GM18873 (cell line): Measurements from ENCODE around the gene PPFIA1.
"Not testable (repeated sequence)": the region's sequence is repeated elsewhere in the genome, so short reads cannot be mapped to it uniquely, and the experiment has no call there.

Experiments
- ATAC-seq: cut with Tn5 transposase; IDR thresholded peaks from one replicate; pipeline ENCODE4 v1.9.1; 2021; ENCODE audit warnings: mild to moderate bottlenecking, moderate library complexity, moderate number of reproducible peaks; ENCODE audit not compliant: unreplicated experiment, low FRiP score

Gene PPFIA1

DNA sequence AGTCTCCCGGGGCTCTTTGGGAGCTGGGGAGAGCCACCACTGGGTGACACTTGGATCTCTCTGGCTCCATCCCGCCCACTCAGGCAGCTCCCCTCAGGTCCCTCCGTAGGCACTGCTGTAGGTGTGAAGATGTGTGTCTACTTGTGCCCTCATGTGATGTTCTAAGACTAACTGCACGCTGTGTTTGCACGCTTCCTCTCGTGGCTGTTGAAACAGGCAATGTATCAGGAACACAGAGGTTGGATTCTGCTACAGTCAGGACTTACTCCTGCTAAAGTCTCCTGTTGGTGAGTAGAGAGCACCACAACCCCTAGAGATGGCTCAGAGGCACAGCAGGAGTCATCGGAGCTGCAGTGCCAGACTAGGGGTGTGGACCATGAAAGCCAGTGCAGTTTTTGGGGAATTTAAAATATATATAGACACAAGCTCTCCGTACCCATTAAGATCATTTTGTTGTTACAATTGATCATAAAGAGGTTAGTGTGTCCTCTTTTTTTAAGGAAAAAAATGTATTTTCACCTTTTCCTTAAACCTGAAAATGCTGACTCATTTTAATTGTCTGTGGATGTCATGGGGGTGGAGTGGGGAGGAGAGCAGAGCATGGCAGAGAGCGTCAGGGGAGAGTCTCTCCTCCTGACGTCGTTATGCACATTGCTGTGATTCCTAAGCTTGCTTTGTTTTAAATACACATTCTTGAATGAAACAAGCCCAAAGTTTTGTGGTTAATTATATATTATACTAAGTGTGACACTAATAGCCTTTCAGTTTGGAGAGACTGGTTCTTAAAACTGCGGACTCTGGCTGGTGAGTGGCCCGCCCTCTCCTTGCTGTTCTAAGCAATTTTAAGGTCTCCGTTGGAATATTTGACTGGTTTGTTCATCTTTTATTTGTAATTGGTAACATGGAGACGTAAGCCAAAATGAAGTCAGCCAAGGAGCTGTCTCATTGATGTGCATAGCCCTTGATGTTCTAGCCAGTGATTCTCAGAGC lies 111.7 kb downstream of the PPFIA1 start:
- ATAC-seq, result no peak

DNA sequence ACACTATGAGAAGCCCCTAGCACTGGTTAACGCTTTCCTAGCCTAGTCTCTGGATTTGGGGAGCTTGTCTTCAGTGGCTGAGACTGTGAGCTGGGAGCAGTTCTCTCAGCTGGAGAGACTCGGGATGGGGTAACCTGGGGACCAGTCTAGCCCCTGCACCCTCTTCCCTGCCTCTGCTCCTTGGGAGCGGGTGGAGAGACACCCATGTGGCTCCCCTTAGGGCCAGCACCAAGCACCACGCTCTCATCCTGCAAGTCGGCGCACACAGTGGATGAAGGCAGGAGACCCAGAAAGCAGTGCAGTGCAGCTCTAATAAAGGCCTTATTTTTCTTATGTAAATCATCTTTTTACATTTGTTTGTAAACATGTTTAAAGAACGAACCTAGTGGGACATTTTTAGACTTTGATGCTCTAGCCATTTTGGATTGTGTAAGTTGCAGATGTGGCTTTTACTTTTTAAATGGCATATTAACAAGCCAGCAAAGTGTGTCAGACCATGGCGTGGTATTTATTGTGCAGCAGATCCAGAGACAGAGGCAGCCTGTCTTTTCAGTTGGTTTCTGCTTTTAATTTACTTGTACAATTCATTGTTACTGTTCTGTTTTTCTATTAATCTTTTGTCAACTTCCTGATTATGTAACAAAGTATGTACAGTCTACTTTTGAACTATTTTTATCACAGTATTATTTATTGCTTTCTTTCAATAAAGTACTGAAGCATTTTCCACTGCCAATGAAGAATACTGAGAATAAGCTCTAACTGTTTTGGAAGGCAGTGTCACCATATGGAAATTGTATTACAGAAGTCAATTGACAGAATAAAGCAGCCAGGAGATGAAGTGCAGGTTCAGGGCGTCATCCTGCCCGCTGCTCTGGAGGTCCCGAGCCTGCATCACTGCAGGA lies 113.4 kb downstream of the PPFIA1 start:
- no peak for ATAC-seq

DNA sequence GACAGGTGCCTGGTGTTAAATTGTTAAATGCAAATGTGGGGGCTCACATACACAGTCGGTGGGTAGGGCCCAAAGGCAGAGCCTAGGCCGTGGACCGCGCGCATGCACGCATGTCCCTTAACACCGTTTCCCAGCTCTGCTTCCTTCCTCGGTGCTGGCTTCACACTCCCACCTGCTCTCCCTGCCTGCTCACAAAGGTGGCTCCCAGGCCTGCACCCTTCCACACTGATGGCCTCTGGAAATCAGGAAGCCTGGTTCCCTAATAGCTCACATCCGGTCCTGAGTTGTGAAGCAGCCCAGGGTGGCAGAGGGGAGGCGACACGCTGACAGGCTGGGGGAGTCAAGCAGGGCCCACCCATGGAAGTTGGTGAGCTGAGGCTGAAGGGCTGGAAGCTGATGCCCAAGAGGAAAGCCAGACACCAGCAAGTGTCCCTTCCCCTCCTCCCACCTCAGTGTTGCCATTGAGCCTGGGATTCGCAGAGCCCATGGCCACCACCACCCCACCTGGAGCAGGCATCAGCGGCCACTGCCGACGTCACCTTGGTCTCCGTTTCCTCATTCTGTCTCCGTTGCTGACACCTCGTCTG lies 114.2 kb downstream of the PPFIA1 start:
- ATAC-seq, result no peak

DNA sequence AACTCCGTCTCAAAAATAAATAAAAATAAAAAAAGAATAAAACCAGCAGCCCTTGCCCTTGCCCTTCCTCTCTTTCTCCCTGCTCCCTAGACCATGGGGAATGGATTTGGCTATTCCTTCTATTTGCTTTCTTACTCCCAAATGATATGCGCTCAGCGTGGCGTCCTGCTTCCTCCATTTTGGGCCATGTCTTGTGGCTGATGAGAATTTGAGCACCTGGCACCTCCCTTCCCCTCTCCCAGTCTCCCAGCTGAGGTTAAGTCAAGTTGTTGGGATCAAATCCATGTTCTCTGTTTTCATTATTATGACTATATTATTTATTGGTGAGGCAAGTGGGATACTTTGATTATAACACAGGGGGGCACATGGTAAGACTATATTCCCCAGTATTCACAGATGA lies 117.1 kb downstream of the PPFIA1 start:
- ATAC-seq, result no peak

DNA sequence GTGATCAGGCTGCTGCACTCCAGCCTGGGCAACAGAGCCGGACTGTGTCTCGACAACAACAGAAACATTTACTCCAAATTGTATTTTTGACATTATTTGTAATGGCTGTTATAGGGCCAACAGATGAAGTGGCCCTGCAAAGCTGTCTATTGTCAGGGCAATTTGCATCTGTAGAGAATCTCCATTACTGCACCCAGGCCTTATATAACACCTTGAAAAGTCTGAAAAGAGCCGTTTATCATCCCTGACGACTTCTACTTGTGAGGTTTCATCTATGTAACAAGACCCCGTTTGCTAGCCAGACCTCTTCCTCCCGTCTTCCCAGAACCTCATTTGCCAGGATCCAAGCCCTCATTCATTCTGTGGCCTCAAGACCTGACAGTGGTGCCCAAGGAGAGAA lies 118.7 kb downstream of the PPFIA1 start:
- no peak for ATAC-seq

DNA sequence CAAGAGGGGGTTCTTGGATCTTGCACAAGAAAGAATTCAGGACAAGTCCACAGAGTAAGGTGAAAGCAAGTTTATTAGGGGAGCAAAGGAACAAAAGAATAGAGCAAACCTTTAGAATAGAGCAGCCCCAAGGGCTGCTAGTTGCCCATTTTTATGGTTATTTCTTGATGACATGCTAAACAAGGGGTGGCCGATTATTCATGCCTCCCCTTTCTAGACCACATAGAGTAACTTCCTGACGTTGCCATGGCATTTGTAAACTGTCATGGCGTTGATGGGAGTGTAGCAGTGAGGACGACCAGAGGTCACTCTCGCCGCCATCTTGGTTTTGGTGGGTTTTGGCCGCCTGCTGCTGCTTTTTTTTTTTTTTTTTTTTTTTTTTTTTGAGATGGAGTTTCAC lies 120.4 kb downstream of the PPFIA1 start:
- ATAC-seq, result not testable (repeated sequence)

DNA sequence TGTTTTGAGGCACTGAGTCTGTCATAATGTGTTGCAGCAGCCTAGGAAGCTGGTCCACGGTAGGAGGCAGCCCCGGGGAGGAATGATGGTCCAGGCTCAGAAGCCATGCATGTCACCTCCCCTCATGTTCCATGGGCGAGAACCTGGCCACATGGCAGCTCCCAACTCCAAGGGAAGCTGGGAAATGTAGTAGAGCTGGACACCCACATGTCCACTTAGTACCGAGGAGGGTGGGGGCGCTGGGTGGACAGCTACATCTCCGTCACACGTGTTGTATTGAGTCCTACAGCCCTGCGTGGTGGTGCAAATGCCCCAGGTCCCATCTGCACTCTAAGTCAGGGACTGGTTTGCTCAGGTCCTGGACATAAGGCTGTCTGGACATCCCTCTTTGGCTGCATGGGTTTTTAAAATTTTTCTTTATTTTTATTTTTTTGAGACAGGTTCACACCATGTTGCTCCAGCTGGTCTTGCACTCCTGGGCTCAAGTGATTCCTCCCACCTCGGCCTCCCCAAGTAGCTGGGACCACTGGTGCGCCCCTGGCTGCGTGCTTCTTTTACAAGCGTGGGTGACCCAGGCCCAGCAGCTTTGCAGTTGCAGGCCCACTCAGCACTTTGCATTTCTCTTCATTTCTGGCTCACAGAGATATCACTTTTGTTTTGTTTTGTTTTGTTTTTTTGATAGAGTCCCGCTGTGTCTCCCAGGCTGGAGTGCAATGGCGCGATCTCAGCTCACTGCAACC lies 123.9 kb downstream of the PPFIA1 start:
- ATAC-seq, result no peak

DNA sequence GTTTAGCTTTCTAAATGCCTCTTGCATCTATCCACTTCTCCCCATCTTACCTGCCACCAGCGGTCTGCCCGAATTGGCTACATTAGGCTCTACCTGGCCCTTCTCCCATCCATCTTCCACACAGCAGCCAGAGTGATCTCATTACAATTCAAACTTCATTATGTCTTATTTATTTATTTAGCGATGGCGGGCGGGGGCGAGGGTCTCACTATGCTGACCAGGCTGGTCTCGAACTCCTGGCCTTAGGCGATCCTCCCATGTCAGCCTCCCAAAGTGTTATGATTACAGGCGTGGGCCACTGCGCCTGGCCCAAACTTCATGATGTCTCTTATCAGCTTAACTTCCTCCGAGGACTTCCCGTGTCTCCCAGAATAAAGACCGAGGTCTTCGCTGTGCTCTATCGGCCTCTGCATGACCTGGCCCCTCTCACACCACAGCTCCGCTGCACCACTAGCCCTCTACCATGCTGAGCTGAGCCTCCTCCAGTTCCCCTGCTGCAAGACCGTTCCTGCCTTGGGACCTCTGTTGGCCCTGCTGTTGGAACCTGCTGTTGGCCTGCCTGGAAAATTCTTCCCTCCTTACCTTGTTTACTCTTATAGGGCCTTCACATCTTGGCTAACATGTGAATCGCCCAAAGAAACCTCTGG lies 127.0 kb downstream of the PPFIA1 start:
- no peak for ATAC-seq

DNA sequence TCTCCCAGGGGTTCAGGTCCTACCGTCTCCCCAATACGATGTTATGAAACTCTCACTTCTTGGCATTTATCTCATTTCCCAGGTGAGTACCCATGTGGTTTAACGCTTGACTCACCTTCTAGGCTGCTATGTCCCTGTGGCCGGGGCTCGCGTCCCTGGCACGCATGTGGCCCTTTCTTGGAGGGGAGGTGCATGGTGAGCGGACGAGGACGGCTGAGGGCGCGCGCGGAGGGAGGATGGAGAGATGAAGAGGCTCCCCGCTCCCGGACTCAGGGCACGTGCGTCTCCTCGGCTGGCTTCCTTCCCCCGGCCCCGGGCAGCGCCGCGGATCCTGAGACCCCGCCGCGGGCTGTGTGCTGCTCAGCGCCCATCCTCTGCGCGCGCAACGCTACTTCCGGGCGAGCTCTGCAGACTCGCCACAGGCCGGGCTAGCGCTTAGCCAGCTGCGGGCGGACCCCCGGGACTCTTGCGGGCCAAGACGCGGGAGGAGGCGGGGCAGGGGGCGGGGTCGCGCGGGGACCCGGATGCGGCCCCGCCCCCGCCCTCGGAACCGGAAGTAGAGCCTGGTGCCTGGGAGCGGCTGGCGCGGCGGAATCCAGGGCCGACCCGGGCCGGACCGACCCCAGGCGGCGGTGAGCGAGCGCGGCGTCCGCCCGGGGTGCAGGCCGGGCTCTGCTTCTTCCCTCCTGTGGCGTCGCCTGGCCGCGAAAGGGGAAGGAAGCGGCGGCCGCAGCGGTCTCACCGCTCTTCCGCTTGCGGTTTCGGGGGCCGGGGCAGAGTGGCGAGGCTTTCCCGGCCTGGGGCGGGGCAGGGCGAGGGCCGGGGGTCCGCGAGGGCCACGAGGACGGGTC lies 127.7 kb downstream of the PPFIA1 start, which contains the start of gene CTTN:
Gene CTTN (plus strand): TSS at position 547 of the 851 bp plus-strand sequence. CDS start 8,769 bp downstream, outside the sequence.
- ATAC-seq, result no peak

DNA sequence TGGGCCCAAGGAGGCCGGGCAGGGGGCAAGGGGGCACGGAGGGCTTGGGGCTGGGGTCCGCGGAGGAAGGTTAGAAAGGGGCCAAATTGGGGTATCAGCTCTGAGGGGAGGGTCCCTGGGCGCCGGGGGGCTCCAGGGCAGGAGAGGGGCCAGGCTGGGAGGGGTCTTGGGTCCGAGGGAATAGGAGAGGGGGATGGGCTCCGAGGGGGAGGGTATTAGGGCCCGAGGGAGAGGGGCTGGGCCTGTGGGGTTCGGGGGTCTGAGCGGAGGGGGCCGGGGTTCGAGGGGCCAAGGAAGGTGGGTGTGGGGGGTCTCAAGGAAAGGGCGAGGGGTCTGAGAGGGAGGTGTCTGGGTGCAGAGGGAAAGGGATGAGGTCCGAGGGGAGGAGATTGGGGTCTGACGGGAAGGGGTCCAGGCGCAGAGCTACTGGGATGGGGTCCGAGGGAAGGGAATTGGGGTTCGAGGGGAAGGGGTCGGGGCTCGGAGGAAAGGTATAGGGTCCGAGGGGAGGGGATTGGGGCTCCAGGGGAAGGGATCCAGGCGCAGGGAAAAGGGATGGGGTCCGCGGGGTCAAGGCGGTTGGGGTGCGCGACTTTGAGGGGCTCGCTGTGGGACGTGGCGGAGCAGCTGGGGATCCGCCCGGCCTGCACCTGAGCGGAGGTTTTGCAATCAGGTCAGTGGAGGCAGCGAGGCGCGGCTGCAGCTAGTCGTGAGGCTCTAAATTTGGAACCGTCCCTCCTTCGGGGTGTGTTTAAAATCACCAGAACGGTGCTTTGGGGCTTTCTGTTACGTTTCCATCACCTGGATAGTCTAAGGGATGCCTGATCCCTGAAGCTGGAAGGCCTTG lies 128.6 kb downstream of the PPFIA1 start:
- ATAC-seq, result no peak

DNA sequence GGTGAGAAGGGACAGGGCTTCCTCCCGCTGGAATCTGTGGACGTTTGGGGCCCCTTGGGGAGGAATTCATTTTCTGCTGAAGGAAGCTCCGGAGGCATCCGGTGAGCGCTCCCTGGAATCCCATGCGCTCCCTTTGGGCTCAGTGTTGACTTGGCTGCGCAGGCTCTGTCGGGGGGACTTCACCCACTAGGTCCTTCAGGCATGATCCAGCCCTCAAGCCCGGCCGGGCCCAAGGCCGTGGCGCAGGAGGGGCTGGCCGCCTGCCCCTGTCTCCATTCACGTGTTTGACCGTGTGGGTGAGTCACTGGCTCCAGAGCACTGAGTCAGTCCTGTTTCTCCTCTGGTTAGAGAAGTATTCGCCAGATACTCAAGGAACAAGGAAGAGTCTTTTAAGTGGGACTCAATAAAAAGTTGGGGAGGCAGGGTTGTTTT lies 129.2 kb downstream of the PPFIA1 start:
- ATAC-seq, result no peak

DNA sequence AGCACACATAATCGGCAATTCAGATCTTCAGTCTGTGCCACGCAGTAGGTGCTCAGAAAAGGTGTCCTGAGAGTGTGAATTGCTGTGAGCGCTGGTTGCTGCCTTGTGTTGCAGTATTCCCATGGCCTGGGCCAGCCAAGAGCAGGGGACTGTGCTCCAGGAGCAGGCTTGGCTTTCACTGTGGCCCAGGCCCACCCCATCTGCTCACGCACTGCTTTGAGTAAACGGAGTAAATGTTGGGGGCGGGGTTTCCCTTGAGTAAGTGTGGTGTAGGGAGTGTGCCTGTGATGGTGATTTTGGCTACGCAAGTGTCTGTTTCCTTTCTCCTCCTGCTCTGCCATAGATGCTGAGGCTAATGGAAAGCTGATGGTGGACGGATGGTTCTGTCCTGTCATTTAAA lies 130.2 kb downstream of the PPFIA1 start:
- no peak for ATAC-seq

DNA sequence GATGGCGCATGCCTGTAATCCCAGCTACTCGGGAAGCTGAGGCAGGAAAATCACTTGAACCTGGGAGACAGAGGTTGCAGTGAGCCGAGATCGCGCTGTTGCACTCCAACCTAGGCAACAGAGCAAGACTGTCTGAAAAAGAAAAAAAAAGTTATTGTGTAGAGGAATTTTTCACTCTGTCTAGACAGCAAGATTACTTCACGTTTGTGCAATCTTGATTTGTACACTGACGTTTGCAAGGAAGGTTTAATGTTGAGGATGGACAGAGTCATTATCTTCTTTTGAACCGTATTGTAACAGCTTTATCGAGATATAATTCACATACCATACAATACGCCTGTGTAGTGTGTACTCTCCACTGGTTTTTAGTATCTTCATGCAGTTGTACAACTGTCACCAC lies 131.5 kb downstream of the PPFIA1 start:
- ATAC-seq, result no peak

DNA sequence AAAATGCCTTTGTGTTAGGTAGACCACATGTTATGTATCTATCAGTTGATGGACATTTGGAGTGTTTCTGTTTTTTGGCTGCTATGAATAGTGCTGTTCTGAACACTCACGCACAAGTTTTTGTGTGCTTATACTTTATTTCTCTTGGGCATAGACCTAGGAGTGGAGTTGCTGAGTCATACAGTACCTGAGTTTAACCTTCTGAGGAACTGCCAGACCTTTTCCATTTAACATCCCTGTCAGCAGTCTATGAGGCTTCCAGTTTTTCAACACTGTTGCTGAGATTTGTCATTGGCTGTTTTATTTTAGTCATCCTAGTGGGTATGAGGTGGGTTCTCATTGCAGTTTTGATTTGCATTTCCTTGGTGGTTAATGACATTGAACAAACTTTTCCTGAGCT lies 132.2 kb downstream of the PPFIA1 start:
- no peak for ATAC-seq

DNA sequence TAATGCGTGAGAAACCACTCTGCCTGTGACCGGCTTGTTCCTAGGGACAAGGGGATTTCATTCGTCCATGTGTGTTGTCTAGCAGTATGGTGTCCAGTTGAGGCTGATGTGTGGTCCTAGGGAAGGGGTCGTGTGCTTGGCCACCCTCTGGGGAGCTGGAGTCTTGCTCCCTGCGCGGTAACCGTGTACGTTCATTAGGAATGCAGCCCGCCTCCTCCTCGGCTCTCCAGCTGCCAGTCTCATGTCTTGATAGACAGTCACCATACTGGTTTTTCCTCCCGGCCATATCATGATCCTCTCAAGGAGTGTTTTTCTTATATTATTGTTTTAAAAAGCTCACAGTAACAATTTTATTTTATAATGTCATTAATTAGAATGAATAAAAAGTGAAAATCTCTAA lies 133.8 kb downstream of the PPFIA1 start:
- ATAC-seq, result no peak

DNA sequence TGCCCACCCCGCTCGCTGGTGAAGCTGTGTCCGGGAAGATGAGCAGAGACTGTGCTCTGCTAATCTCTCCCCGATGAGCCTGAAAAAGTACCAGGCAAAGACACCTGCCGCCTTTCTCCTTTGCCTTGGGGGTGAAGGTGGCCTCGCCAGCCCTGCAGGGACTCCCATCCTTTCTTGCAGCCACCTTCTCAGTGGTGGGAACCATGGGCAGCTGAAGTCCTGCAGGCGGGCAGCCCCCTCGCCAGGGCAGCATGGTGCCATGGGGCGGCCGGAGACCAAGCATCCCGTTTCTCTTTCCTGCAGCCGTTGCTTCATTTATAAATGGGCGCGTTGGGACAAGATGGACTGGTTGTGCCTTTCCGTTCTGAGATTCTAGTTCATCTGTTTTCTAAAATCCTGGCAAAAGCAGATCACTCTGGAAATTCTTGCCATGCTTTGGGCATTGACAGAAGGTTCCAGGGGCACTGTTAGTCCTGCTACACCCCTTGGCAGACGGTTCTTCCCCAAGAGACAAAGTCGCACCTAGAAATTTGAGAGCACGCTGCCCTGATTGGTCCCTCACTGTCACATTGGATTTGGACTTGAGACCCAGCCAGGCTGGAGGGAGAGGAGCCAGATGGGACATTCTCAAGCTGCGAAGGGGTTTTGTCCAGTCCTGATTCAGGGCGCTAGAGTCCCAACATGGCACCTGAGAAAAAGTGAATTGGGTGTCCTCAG lies 135.3 kb downstream of the PPFIA1 start:
- no peak for ATAC-seq

DNA sequence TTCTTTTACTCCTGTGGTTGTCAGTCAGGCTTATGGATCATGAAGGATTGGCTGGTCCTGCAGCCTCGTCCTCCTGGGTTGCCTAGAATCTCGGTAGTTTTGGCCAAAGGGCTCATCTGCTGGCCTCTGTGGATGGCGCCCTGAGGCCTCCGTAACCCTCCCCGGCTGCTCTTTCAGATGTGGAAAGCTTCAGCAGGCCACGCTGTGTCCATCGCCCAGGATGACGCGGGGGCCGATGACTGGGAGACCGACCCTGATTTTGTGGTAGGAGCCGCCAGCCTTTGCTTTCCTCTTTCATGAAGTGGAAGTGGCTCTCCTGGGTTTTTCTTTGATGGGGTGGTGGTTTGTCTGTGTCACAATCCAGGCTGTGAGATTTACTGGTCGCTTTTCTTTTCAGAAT lies 136.6 kb downstream of the PPFIA1 start:
- no peak for ATAC-seq
